T-helper 9 cell (primary cell): Measurements from ENCODE around the gene NDC80.
"Not testable (repeated sequence)": the region's sequence is repeated elsewhere in the genome, so short reads cannot be mapped to it uniquely, and the experiment has no call there.

Experiments
- DNase-seq: peaks from one replicate; pipeline ENCODE4 v3.0.0-alpha.2; 2020

NDC80 gene

DNA sequence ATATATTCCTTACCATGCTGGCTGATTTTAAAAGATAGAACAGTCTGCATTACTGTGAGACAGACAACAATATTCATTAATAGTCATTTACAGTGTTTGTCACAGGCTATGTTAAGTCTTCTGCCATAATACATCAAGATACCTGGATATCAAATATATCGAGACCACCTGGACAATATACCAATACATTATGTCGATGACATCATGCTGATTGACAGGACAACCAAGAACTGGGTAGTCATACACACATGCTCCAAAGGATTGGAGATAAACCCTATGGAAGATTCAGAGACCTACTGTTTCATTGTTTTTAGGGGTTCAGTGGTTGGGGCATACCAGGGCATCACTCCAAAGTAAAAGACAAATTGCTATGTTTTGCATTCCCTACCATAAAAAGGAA, 57.6 kb downstream of the NDC80 start:
- DNase-seq: no peak

- DNase-seq: no peak
These were observed 64.2 kb downstream of the NDC80 start for GRCh38 chr18:2635586-2635985.

DNA sequence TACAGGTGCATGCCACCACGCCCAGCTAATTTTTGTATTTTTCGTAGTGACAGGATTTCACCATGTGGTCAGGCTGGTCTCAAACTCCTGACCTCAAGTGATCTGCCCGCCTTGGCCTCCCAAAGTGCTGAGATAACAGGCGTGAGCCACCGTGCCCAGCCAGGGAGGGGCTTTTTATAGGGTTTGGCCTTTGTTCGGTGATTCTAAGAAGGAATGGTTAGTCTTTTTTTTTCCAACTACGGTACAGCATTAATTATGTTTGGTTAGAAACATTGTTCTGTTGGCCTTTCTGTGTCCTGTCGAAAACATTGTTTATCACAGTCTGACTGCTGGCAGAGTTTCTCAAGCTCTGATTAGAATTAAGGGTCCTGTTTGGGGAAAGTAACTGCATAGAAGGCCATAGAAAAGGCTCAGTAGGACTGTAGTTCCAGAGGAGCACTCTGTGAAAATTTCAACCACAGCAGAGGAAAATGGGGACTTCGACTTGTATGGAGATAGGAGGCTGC, 64.8 kb downstream of the NDC80 start:
- no peak for DNase-seq

DNA sequence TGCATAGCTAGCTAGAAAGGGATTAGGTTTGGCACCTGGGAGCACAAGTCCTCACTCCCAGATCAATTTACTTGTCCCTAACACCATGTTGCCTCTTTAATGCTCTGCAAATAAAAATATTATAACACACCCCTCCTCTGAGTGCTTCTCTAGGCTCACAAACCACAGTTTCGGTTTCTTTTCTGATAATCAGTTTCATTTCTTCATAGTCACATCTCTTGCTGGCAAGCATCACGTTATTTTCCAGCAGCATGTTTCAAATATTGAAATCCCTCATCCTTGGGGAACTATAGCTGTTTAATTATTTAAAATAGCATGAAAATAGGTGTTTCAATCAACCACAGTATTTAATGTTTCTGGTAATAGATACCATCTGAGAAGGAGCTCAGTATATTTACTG, 70.3 kb downstream of the NDC80 start:
- no peak for DNase-seq

DNA sequence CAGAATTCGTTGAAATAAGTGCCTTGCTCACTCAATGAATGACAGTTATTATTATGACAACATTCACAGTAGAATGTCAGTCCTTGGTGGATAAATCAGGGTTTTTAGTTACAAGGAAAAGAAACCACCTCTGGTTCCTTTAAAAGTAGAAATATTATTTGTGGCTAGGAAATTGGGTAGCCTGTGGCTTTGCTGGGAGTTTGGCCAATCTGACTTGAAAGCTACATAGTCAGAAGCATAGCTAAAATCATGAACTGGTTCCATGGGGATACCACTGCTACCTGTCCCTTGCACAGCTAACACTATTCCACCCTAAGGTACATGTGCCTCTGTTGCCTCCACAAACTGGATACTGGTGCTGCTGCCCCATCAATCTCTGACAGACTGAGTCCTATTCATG, 71.4 kb downstream of the NDC80 start:
- DNase-seq: no peak

GRCh38 chr18:2644535-2644934, 73.2 kb downstream of the NDC80 start:
- DNase-seq: no peak

DNA sequence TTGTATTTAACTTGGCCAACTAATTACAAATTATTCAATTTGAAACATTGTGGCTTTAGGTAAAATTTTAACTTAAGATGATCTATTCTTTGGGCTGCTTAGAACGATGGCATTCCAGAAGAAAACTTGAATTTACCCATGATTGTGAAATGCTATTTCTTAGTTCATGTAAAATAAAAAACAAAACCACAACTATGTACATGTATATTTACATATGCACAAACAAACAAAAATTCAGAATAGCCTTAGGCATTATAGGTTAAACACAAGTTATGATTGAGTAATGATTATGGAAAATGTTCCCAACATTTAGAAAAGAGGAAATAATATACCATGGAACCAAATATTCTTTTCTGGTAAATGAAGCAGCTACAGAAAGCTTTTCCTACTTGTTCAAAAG, 80.6 kb downstream of the NDC80 start:
- DNase-seq: no peak

GRCh38 chr18:2653467-2653866, 82.1 kb downstream of the NDC80 start:
- no peak for DNase-seq

DNA sequence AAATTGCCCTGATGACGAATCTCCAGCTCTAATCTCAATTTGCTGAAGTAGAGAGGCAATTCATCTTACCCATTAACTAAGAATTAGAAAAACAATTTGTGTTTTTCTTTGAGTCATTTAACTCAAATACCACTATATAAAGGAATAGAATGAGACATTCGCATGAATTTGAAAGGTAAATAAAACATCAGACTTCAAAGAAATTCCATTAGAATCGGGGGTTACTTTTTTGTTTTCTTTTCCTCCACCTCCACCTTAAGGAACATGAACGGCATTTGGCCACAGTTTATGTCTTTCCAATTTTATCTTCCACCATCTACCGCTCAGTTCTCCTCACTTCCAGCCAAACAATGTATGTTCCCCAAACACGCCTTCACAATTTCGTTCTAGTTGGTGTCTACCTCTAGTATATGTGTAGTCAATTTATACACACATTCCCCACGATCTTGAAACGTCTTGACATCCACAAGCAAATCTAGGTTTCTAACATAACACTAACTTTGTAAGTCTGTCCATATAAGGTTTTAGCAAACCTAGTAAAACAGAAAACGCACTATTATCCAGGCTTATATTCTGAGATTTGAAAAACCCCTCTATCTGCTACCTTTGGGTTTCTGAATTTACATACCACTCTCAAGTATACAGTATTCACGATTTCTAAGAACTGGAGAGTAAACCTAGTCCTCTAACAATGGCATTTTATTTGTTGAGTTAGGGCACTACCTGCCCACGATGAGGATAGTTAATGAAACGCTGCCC, 83.0 kb downstream of the NDC80 start:
- DNase-seq: no peak

- DNase-seq: peak; percentile 82
These were observed 83.5 kb downstream of the NDC80 start for GRCh38 chr18:2654928-2655177.

DNA sequence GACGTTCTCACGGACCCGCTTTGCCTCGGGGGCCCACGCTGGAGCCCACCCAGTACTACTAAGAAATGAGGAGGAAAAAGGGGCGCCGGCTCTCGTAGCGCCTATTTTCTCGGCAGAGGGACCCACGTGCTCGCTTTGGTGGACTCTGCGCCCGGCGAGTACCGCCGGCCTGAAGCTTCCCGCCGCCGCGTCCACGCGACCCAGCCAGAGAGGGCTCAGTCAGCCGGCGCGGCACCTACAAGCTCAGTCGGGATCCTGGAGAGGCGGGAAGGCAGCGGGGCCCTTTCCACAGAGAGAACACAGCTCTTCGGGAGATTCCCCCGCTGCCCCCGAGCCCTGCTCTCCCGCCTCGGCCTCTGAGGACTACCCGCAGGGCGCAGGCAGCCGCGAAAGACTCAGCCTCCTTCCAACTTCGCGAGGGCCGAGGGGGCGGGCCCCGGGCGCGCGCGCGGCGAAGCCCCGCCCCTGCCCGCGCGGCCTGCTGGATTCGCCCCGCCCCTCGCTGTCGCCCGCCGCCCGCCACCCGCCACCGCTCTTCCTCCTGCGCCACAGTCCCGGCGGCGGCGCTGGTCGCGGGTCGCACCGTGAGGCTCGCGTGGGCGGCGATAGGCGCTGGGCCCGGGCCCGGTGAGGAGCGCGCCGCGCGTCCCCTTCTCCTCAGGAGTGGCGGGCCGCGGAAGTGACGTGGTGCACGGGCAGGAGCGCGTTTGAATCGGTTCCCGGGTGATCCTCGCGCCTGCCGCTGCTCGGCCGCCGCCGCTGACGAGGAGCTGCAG, 84.0 kb downstream of the NDC80 start, which contains the start of gene SMCHD1:
TSS of gene SMCHD1 (plus strand) at position 549 of the 776 bp plus-strand sequence. CDS start 350 bp downstream, outside the sequence.
- peak; percentile 82 for DNase-seq

- no peak for DNase-seq
These were observed 84.5 kb downstream of the NDC80 start for GRCh38 chr18:2655954-2656236.

DNA sequence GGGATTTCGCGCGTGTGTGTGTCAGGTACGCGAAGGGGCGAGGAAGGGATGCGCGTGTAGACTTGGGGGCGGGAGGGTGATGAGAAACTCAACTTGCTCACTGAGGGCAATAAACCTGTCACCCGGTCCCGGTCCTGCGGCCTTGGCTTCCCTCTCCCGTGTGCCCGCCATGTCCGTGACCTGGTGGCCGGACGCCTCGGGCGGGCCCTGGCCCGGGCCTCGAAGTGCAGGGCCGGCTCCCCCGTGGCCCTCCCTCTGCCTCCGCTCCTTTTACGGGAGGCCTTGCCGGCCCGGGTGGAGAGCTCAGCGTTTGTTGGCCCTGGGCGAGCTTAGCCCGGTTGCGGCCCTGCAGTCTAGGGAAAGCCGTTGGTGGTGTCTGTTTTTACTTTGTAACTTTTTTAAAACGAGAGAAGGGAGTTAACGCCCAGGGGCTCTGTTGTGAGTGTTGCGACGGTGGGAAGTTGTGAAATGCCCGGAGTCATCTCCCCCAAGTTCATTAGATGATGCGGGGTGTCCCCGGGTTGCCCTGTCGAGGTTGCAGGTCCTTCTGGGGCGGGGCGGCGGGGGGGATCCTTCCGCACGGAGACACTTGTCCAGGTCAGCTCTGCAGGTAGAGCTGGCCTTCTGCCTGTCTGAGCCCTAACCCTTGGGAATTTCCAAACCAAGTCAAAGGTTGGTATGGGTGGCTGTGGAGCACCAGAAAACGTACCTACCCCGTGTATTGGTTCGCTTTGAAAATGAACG, 85.1 kb downstream of the NDC80 start:
- peak; percentile 41 for DNase-seq

- no peak for DNase-seq
These were observed 85.7 kb downstream of the NDC80 start for GRCh38 chr18:2656981-2657512.

DNA sequence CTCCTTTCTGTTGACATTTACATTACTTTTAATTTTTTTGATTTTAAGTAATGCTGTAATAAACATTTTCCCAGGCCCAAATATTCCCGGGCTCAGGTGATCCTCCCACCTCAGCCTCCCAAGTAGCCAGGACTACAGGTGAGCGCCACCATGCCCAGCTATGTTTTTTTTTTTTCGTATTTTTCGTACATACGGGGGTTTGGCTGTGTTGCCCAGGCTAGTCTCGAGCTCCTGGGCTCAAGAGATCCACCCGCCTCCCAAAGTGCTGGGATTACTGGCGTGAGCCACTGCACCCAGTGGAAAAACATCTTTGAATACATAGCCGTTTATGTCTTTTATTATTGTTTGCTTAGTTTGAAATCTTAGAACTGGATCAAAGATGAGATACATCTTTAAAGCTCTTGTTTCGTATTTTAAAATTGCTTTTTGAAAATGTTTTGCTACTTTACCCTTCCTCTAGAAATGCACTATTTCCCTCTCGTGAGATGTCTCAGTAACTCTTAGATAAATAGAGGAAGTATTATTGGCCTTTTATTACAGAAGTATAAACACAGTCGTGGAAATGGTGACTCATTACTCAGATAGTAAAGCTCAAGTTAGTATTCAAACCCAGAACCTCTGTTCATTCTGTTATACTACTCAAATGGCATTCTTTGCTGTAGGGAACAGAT, 86.6 kb downstream of the NDC80 start:
- DNase-seq: no peak

GRCh38 chr18:2660849-2661248, 89.5 kb downstream of the NDC80 start:
- DNase-seq: not testable (repeated sequence)

DNA sequence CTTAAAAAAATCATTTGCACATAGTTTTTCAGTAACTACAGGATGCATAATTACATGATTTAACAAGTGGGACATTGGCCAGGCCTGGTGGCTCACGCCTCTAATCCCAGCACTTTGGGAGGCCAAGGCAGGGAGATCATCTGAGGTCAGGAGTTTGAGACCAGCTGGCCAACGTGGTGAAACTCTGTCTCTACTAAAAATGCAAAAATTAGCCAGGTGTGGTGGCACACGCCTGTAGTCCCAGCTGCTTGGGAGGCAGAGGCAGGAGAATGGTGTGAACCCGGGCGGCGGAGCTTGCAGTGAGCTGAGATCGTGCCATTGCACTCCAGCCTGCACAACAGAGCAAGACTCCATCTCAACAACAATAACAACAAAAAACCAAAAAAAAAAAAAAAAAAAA, 90.9 kb downstream of the NDC80 start:
- not testable (repeated sequence) for DNase-seq

GRCh38 chr18:2662990-2663389, 91.6 kb downstream of the NDC80 start:
- no peak for DNase-seq
